H7 (cell line): Measurements from ENCODE around the gene MRGPRF. TPM values are rescaled to one million over a fixed set of nuclear protein-coding genes. Genes with fewer than 3 reads are reported as not detected.
"Not testable (repeated sequence)": the region's sequence is repeated elsewhere in the genome, so short reads cannot be mapped to it uniquely, and the experiment has no call there.

Source experiments
- DNase-seq: peaks from one replicate; pipeline ENCODE4 v3.0.0; 2012
- H3K27me3 ChIP-seq: 2 replicates; pipeline ENCODE4 v1.6.0; 2011; ENCODE audit warnings: mild to moderate bottlenecking, low read length; ENCODE audit not compliant: control insufficient read depth, insufficient read depth
- H3K36me3 ChIP-seq: replicated peaks from 2 replicates; pipeline ENCODE4 v1.5.1; 2011; ENCODE audit warnings: low read length; ENCODE audit not compliant: control insufficient read depth, insufficient read depth
- H3K4me3 ChIP-seq: 2 replicates; pipeline ENCODE4 v1.5.1; 2011; ENCODE audit warnings: low read depth, mild to moderate bottlenecking, control low read depth, low read length, moderate library complexity; ENCODE audit not compliant: insufficient read depth
- total RNA-seq: library from RNA; depleted of rRNA; stranded (reverse); fragments of >200 nt; shearing (Covaris generic); gene quantifications from 2 replicates; pipeline ENCODE4 v1.2.3, GENCODE V29; 2014

MRGPRF gene
- total RNA-seq, 1 experiment from 2014 or later, result 6.5 TPM

DNA sequence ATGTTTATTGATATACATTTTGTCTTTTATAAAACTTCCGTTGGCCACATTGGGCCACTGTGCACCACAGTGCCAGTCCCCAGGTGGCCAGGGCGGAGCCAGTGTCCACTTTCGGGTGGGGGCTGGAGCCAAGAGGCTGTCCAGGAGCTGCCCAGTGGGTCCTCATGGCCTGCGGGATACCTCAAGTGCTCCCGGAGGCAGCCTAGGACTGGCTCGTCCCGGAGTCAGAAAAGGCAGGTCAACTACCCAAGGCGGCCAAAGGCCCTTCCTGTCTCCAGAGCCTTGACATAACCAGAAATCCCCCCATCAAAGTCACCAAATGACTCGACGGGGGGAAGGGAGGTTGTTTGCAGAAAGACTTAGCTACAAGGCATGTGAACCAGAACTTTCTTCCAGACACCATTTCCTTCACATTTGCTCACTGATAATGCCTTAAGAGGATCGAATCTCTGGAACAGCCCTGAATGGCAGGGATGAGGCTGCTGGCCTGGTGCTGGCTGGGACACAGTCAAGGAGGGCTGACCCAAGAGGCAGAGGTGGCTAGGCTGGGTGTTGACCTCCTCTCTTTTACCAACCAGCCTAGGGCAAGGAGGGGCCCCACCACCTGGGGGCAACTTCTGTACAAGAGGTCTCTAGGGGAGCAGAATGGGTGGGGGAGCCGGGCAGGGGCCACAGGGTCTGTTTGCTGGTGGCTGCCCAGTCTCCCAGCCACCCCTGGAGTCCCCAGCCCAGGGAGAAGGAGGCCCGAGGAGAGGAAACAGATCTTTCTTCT lies 8.4 kb downstream of the MRGPRF start:
- Histone ChIP-seq H3K36me3 (no peaks in the 10 kb centered on the region), H3K4me3 (no peak overlapping the region), H3K27me3 (no peaks in the 10 kb centered on the region)
- DNase-seq, result peak; percentile 41

DNA sequence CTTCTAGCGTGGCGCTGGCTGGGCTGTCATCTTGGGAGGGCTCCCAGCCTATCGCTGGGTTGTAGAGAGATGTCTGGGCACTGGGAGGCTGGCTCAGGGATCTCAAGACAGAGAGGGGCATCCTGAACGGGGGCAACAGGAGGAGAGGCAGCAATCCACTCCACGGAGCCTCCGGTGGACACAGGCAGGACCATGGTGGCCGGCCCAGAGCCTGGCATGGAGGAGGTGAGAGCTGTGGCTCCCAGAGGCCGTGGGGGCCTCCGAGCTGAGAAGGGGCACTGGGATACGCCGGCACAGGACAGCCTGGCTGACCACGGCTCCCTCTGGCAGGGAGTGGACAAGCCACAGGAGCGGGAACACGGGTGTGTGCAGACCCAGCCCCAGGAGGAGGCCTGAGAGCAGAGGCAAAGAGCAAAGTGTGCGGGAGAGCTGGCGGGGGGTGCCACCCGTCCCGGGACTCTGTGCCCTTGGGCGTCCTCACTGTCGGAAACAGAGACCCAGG lies 9.1 kb downstream of the MRGPRF start:
- Histone ChIP-seq H3K36me3 (no peaks in the 10 kb centered on the region), H3K4me3 (no peak overlapping the region), H3K27me3 (no peaks in the 10 kb centered on the region)
- peak; percentile 42 for DNase-seq

DNA sequence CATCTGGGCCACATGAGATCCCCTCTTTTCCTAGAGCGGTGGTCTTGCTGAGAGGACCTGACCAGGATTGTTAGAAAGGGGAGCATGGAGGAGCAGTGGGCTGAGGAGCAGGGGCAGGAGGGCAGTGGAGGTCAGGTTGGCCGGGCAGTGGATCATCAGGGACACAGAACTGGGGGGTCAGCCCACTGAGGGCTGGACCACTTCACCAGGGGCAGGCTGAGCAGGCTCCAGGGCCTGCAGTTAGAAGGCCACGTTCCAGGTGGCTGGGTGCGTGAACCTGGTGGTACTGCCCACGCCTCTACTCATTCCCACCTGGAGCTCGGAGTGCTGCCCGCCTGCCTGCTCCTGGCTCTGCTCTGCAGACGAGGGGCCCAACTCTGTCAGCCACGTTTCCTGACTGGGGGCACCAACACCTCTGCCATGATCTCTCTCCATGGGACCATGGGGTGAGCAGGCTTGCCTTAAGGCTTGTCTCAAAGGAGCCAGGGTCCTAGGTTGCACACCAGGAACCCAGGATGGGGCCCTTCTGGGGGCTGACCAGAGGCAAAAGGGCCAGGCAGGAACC lies 9.7 kb downstream of the MRGPRF start:
- Histone ChIP-seq H3K4me3 (no peak overlapping the region), H3K27me3 (no peaks in the 10 kb centered on the region), H3K36me3 (no peaks in the 10 kb centered on the region)
- DNase-seq, result no peak

DNA sequence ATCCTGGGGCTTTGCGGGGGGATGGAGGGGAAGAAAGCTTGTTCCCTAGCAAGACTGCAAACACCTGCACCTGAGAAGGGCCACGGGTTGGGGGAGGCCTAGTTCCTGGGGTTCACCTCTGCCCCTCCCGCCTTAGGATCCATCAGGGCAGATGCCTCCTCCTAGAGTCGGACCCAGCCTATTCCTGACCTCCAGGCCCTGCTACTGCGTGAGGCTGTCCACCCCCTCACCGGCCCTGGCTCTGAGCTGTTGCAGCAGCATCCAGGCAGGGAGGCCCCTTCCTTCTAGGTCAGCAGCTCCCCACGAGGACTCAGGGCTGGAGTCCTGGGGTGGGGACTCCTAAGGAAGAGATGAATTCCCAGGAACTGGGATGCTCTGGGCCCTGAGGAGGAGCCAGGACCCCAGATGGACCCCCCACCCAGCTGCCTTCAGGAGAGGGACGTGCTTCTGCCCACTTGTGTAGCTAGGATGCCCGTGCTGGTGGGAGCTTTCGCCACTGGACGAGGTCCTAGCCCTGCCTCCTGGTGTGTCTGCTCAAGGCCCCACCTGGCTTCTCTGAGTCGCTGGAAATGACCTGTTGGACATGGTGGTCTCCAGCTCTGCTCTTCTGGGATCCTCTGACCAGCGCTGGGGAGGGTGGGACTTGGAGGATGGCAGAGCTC lies 10.3 kb downstream of the MRGPRF start:
- no peaks in the 10 kb centered on the region for H3K36me3 ChIP-seq
- no peaks in the 10 kb centered on the region for H3K27me3 ChIP-seq
- peak; percentile 43 for DNase-seq
- no peak overlapping the region for H3K4me3 ChIP-seq

DNA sequence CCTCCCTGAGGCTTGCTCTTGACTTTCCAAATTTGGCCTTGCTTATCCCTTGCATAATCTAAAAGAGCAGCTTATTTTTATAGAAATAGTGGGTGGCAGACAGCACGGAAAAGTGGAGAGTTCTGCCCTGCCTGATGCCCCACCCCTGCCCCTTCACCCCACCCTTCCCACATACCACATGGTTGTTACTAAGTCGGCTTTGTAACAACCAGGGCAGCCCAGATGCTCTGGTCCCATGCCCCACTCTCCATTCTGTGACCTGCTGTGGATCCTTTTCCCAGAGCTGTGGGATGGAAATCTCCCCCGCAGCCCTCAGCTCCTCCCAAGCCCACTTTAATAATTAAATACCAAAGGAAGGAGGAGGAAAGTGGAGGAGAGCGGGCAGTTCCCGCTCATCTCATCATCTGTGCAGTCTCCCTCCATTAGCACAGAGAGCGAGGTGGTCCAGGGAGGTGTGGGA lies 10.9 kb downstream of the MRGPRF start:
- DNase-seq, result no peak
- Histone ChIP-seq H3K4me3 (no peak overlapping the region), H3K27me3 (no peaks in the 10 kb centered on the region), H3K36me3 (no peaks in the 10 kb centered on the region)

DNA sequence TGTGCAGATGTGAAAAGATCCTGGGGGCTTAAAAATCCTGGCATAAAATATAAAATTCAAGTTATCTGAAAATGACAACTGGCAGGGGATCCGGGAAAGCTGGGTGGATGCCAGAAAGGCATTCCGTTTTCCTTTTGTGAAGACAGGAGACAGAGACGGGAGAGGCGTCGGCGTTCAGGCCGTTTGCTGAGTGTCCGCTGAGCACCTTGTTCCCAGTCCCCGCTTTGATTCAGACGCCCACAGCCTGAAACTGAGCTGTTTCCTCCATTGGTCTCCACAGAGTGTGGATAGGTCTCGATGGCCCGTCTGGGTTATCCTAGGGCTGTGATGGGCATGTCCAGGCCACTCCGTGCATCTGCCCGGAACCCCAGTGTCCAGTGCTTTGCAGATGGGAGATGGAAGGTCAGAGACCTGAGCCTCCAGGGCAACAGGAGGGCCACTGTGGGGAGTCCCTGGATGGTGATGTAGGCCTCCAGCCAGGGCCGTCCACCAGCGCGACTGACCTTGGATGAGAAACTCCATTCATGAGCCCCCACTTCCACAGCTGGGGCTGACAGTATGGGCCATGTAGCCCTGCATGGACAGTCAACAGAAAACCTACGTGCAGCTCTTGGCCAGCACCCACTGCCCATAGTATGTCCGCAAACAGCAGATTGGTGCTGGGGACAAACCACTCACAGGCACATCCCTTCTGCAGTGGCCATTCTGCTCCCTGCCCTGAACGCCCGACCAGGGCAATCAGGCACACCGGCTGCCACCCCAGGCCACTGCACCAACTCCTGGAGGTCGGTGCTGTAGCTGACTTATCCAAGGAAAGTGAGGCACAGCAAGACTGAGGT lies 11.6 kb downstream of the MRGPRF start:
- Histone ChIP-seq H3K27me3 (no peaks in the 10 kb centered on the region), H3K4me3 (no peak overlapping the region), H3K36me3 (no peaks in the 10 kb centered on the region)
- no peak for DNase-seq

DNA sequence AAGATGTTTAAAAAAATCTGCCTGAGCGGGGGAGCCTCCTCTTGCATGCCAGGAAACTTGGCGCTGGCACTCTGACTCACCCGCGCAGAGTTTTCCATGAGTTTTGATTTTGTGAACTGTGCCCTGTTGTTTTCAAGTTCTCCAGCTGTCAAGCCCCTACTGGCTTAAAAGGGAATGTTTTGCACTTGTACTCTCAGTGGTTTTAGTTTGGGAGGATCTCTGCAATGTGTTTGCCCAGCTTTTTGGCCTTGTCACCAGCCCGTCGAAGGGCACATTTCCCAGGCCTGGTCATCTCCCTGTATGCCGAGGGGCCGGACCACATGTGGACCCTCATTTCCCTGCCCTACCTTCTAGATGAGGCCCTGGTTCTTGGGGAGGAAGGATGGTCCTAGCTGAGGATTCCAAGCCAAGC lies 12.2 kb downstream of the MRGPRF start:
- no peaks in the 10 kb centered on the region for H3K27me3 ChIP-seq
- H3K4me3 ChIP-seq, result no peak overlapping the region
- no peaks in the 10 kb centered on the region for H3K36me3 ChIP-seq
- DNase-seq, result peak; percentile 60

DNA sequence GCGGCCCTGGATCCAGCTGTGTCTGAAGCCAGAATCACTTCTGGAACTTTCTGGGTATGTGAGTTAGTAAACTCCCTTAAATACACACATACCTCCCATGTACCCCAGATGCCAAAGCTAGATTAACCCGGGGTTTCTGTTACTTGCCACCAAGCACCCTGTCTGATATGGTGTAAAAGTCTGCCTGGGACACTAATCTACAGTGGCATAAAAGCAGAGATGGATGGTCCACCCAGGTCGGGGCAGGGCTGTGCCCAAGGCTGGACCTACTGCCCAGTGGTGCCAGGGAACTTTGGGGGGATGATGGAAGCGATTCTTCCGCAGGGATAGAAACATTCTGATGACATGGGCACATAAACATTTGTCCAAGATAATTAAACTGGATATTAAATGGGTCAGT lies 12.7 kb downstream of the MRGPRF start:
- no peak for DNase-seq
- Histone ChIP-seq H3K4me3 (no peak overlapping the region), H3K27me3 (no peaks in the 10 kb centered on the region), H3K36me3 (no peaks in the 10 kb centered on the region)

DNA sequence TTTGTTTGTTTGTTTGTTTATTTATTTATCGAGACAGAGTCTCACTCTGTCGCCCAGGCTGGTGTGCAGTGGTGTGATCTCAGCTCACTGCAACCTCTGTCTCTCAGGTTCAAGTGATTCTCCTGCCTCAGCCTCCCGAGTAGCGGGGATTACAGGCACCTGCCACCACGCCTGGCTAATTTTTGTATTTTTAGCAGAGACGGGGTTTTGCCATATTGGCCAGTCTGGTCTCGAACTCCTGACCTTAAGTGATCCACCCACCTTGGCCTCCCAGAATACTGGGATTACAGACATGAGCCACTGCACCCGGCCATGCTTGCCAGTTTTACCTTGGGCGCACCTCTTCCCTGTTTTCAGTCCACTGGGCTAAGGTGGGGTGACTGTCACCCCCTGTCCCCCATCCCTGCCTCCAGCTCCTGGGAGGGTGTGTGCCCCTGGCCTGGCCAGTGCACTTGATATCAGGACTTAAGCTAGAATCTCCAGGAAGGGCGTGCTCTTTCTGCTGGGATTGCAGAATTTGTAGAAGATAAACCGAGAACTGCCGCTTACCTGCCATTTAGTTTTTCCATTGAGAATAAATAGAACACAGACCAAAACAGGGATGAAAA lies 13.2 kb downstream of the MRGPRF start:
- not testable (repeated sequence) for DNase-seq, H3K4me3 ChIP-seq, H3K27me3 ChIP-seq, H3K36me3 ChIP-seq

DNA sequence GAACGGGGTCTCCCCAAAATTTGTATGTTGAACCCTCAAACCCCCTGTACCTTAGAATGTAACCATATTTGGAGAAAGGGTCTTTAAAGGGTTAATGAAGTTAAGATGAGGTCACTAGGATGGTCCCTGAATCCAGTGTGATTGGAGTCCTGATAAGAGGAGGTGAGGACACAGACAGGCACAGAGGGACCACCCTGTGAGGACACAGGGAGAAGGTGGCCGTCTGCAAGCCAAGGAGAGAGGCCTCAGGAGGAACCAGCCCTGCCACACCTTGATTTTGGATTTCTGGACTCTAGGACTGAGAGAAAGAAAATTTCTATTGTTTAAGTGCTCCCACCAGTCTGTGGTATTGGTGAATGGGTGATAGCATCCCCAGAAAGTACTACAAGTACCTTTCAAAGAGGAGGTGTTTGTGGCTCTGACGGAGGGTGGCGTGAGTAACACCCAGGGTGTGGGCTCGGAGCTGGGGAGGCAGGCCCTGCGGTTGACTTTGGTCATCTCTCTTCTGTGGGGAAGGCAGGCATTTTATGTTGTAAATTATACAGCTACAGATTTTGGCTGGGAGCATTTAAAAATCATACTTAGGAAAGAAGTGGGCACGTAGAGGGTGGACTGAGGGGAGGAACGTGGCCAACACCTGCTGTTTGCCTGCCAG lies 13.8 kb downstream of the MRGPRF start:
- H3K36me3 ChIP-seq, result no peaks in the 10 kb centered on the region
- no peak for DNase-seq
- no peak overlapping the region for H3K4me3 ChIP-seq
- no peaks in the 10 kb centered on the region for H3K27me3 ChIP-seq

DNA sequence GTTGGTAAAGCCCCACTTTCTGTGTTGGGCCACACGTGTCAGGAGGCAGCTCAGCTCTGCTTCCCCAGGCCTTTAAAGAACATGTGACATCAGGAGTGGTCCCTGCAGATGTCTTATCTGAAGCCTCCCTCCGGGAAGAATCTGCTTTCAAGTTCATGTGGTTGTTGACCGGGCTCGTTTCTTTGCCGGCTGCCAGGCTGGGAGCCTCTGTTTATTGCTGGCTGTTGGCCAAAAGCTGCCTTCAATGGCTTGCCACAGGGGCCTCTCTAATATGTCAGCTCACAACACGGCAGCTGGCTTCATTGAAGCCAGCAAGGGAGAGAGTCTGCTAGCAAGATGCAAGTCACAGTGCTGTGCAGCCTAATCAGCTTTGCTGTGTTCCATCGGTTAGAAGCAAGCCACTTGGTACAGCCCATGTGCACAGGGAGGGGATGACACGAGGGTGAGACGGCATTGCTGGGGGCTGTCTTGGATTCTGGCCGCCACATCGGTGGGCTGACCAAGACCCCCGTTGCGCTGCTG lies 14.6 kb downstream of the MRGPRF start:
- Histone ChIP-seq H3K36me3 (no peaks in the 10 kb centered on the region), H3K4me3 (no peak overlapping the region), H3K27me3 (no peaks in the 10 kb centered on the region)
- peak; percentile 55 for DNase-seq

DNA sequence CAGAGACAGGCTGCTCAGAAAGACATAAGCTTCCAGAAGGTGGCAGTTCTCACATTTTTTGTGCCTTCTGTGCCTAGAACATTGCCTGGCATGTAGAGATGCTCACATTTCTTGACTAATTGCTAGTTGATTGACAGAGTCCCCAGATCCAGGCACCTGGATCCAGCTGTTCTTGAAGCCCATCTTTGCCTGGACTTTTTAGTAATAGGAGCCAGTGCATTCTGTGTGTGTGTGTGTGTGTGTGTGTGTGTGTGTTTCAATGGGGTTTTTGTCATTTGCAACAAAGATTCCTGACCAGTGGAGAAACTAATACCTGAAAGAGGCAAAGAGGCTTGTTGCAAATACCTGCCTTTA lies 15.1 kb downstream of the MRGPRF start:
- Histone ChIP-seq H3K4me3 (no peak overlapping the region), H3K27me3 (no peaks in the 10 kb centered on the region), H3K36me3 (no peaks in the 10 kb centered on the region)
- no peak for DNase-seq

DNA sequence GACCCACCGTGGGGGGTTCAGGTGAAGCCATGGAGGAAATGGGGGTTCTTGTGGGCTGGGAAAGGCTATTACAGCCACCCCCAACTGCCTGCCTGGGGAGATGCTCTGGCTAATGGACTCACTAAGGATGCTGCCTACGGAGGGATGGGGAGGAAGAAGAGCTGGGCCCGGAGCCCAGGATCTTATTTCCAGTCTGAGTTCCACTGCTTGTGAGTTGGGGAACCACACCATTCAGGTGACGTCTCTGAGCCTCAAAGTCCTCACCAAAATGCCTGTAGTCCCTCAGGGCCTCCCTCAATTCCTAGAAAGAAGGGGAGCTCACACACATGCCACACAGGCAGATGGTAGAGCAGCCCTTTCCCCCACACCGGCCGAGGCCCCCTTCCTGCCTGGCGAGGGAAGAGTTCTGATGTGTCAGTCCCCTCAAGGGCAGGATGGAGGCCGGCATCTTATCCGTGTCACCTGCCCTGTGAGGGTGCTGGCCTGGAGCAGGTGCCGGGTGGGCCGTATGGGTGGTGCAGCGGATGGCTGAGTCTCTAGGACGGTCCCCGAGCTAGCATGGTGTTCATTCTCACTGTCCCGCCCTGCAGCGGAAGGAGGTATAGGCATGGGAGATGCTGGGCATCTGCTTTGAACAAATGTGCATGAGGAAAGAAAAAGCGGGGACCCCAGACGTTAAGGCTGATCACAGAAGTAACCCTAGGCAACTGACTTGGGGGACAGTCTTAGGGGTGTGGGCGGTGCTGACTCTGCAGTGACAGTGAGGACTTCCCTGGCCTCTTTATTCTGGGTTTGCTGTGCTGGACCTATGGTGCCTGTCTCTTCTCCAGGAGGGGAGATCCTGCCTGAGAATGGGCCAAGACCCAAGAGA lies 15.7 kb downstream of the MRGPRF start:
- Histone ChIP-seq H3K27me3 (no peaks in the 10 kb centered on the region), H3K4me3 (no peak overlapping the region), H3K36me3 (no peaks in the 10 kb centered on the region)
- DNase-seq, result no peak
